ENCODE results near the gene SPHK2.

SPHK2 gene

GRCh38 chr19:48606463-48607358 lies 12.6 kb upstream of the SPHK2 start, which contains the start of gene SPACA4:
Gene SPACA4, plus strand, starts transcription at chr19:48606742. Its CDS starts 237 bp downstream, at chr19:48606979.
- no peak for DNase-seq (ENCODE audit: low read depth)

- DNase-seq (ENCODE audit: low read depth), result no peak
These were observed 11.9 kb upstream of the SPHK2 start for GRCh38 chr19:48607359-48607755.

GRCh38 chr19:48608798-48609263 lies 10.5 kb upstream of the SPHK2 start:
- no peak for DNase-seq (ENCODE audit: low read depth)

GRCh38 chr19:48609571-48610108 lies 9.7 kb upstream of the SPHK2 start:
- DNase-seq (ENCODE audit: low read depth), result no peak

GRCh38 chr19:48611872-48612271 lies 7.4 kb upstream of the SPHK2 start:
- DNase-seq (ENCODE audit: low read depth), result no peak

GRCh38 chr19:48613024-48613851 lies 6.1 kb upstream of the SPHK2 start:
- DNase-seq (ENCODE audit: low read depth), result no peak

- DNase-seq (ENCODE audit: low read depth), result no peak
These were observed 5.4 kb upstream of the SPHK2 start for GRCh38 chr19:48613852-48614435.

- DNase-seq (ENCODE audit: low read depth), result no peak
These were observed 4.7 kb upstream of the SPHK2 start, which contains the start of gene FAM83E for GRCh38 chr19:48614436-48615230. Gene FAM83E, minus strand, starts transcription at chr19:48615076. Its CDS starts 1,704 bp downstream, at chr19:48613372.

GRCh38 chr19:48615231-48616040 lies 3.9 kb upstream of the SPHK2 start:
- no peak for DNase-seq (ENCODE audit: low read depth)

GRCh38 chr19:48616041-48616436 lies 3.3 kb upstream of the SPHK2 start:
- no peak for DNase-seq (ENCODE audit: low read depth)

- DNase-seq (ENCODE audit: low read depth), result no peak
These were observed 2.7 kb upstream of the SPHK2 start for GRCh38 chr19:48616491-48617056.

- DNase-seq (ENCODE audit: low read depth), result no peak
These were observed 2.0 kb upstream of the SPHK2 start for GRCh38 chr19:48617146-48617937.

GRCh38 chr19:48618278-48618915 lies 909 bp upstream of the SPHK2 start:
- no peak for DNase-seq (ENCODE audit: low read depth)

- no peak for DNase-seq (ENCODE audit: low read depth)
These were observed 633 bp downstream of the SPHK2 start for GRCh38 chr19:48619692-48620585.

- DNase-seq (ENCODE audit: low read depth), result no peak
These were observed 4.3 kb downstream of the SPHK2 start for GRCh38 chr19:48623556-48624066.

- peak; percentile 94 for DNase-seq (ENCODE audit: low read depth)
These were observed 4.8 kb downstream of the SPHK2 start for GRCh38 chr19:48624067-48624594.
